ENCODE measurements around the gene GABRR2. TPM values are rescaled to one million over a fixed set of nuclear protein-coding genes. Genes with fewer than 3 reads are reported as not detected.

GABRR2 gene
- total RNA-seq, 1 donor from 2014 or later = 0.32 TPM

- TF ChIP-seq CTCF (IDR thresholded peaks at IDR 0.05) = no peak
- Histone ChIP-seq H3K9me3 (no peaks in the 10 kb centered on the region), H3K4me1 (peaks cover 0 to 15% of the 10 kb centered on the region in 2 donors), H3K27me3 (no peaks in the 10 kb centered on the region), H3K4me3 (peak overlapping the region in 1 of 2 donors; percentile 32), H3K27ac (peak overlapping the region; percentile 67 to 80), H3K36me3 (no peaks in the 10 kb centered on the region)
- intact Hi-C loops (cut with DNase I) = loop anchor here (5.0 kb wide), 1 partner anchor 75 kb away; the partner anchor contains the start of gene PM20D2
- DNase-seq (ENCODE audit: low spot score in 2 of 2) = no peak
These were observed 92.4 kb downstream of the GABRR2 start for GRCh38 chr6:89222712-89223039.

- peak overlapping the region; percentile 67 to 80 for H3K27ac ChIP-seq
- peak overlapping the region; percentile 25 to 32 for H3K4me3 ChIP-seq
- H3K36me3 ChIP-seq = no peaks in the 10 kb centered on the region
- no peaks in the 10 kb centered on the region for H3K9me3 ChIP-seq
- peaks cover 0 to 16% of the 10 kb centered on the region in 2 donors for H3K4me1 ChIP-seq
- no peaks in the 10 kb centered on the region for H3K27me3 ChIP-seq
- DNase-seq (ENCODE audit: low spot score in 2 of 2) = no peak
- intact Hi-C loops (cut with DNase I) = loop anchor here (5.0 kb wide), 1 partner anchor 75 kb away; the partner anchor contains the start of gene PM20D2
- TF ChIP-seq CTCF (IDR thresholded peaks at IDR 0.05) = no peak
These were observed 93.0 kb downstream of the GABRR2 start for GRCh38 chr6:89221971-89222711.

GRCh38 chr6:89221129-89221528 is 94.0 kb downstream of the GABRR2 start:
- peak overlapping the region in 1 of 2 donors; percentile 9 for H3K27ac ChIP-seq
- no peaks in the 10 kb centered on the region for H3K36me3 ChIP-seq
- TF ChIP-seq CTCF (IDR thresholded peaks at IDR 0.05) = no peak
- intact Hi-C loops (cut with DNase I) = loop anchor here (5.0 kb wide), 1 partner anchor 74 kb away; the partner anchor contains the start of gene PM20D2
- no peaks in the 10 kb centered on the region for H3K9me3 ChIP-seq
- H3K4me1 ChIP-seq = peaks cover 0 to 16% of the 10 kb centered on the region in 2 donors
- H3K27me3 ChIP-seq = no peaks in the 10 kb centered on the region
- no peak overlapping the region for H3K4me3 ChIP-seq
- no peak for DNase-seq (ENCODE audit: low spot score in 2 of 2)

- no peak for TF ChIP-seq CTCF (IDR thresholded peaks at IDR 0.05)
- H3K36me3 ChIP-seq = no peaks in the 10 kb centered on the region
- intact Hi-C loops (cut with DNase I) = loop anchor here (5.0 kb wide), 1 partner anchor 55 kb away; no protein-coding TSS in a partner anchor
- H3K4me3 ChIP-seq = peak within 1 kb of the TSS in 1 of 2 donors; percentile 47
- H3K9me3 ChIP-seq = no peaks in the 10 kb centered on the region
- no peaks in the 10 kb centered on the region for H3K27me3 ChIP-seq
- peak within 1 kb of the TSS; percentile 50 to 63 for H3K27ac ChIP-seq
- DNase-seq (ENCODE audit: low spot score in 2 of 2) = no peak
- H3K4me1 ChIP-seq = peaks cover 0 to 12% of the 10 kb centered on the region in 2 donors
These were observed 97.7 kb downstream of the GABRR2 start, which contains the start of gene GABRR1 for GRCh38 chr6:89217299-89217910. GABRR1 (minus strand) TSS chr6:89217358; CDS start chr6:89217322, 36 bp downstream.

GRCh38 chr6:89216411-89216810 is 98.7 kb downstream of the GABRR2 start:
- intact Hi-C loops (cut with DNase I) = loop anchor here (5.0 kb wide), 1 partner anchor 54 kb away; no protein-coding TSS in a partner anchor
- Histone ChIP-seq H3K36me3 (no peaks in the 10 kb centered on the region), H3K4me3 (no peak overlapping the region), H3K27me3 (no peaks in the 10 kb centered on the region), H3K4me1 (peaks cover 0 to 7% of the 10 kb centered on the region in 2 donors), H3K9me3 (no peaks in the 10 kb centered on the region), H3K27ac (no peak overlapping the region)
- no peak for TF ChIP-seq CTCF (IDR thresholded peaks at IDR 0.05)
- no peak for DNase-seq (ENCODE audit: low spot score in 2 of 2)
